Measurements from ENCODE around the gene DESI1. TPM values are rescaled to one million over a fixed set of nuclear protein-coding genes. Genes with fewer than 3 reads are reported as not detected.

The DESI1 gene
- total and polyA plus RNA-seq, 2 of the 13 experiments (the other 11 are each of a cell fraction or from before 2014, with no cell fraction given) = 21.6 to 29.2 TPM

GRCh38 chr22:41620589-41621098, at the start of gene DESI1 (continued):
- TF ChIP-seq HMGXB3 (CRISPR knock-in tag; IDR thresholded peaks at IDR 0.05; ENCODE audit: borderline replicate concordance) (no peak), PATZ1 (CRISPR knock-in tag; IDR thresholded peaks at IDR 0.05) (peak; percentile 94), TARDBP (CRISPR knock-in tag; IDR thresholded peaks at IDR 0.05) (no peak), MYC (CRISPR knock-in tag; IDR thresholded peaks at IDR 0.05; ENCODE audit: borderline replicate concordance) (peak; percentile 9; the same call in 1 of the 2 replicates), PRDM4 (CRISPR knock-in tag; IDR thresholded peaks at IDR 0.05; ENCODE audit: borderline replicate concordance) (no peak), HNRNPL (IDR thresholded peaks at IDR 0.05; ENCODE audit: low read depth, low read length) (no peak), TRIM22 (IDR thresholded peaks at IDR 0.05) (no peak), ZNF101 (CRISPR knock-in tag; IDR thresholded peaks at IDR 0.05; ENCODE audit: borderline replicate concordance, low read depth) (no peak), JUNB (CRISPR knock-in tag; IDR thresholded peaks at IDR 0.05; ENCODE audit: borderline replicate concordance) (no peak), ZNF274 (CRISPR knock-in tag; IDR thresholded peaks at IDR 0.05) (peak; percentile 51; the same call in 1 of the 2 replicates), ZNF660 (CRISPR knock-in tag; IDR thresholded peaks at IDR 0.05; ENCODE audit: borderline replicate concordance, low read depth) (no peak), HDAC2 (CRISPR knock-in tag; IDR thresholded peaks at IDR 0.05) (0 out of 2 replicates have a peak, but pooled peaks have one; percentile 52), HOXD1 (CRISPR knock-in tag; IDR thresholded peaks at IDR 0.05) (0 out of 2 replicates have a peak, but pooled peaks have one; percentile 40), CCDC6 (CRISPR knock-in tag; IDR thresholded peaks at IDR 0.05) (no peak), DR1 (CRISPR knock-in tag; IDR thresholded peaks at IDR 0.05) (no peak; the same call in none of the 2 replicates), ZIK1 (CRISPR knock-in tag; IDR thresholded peaks at IDR 0.05; ENCODE audit: borderline replicate concordance, low read depth) (no peak), ZNF775 (CRISPR knock-in tag; IDR thresholded peaks at IDR 0.05; ENCODE audit: borderline replicate concordance) (no peak), GLMP (CRISPR knock-in tag; IDR thresholded peaks at IDR 0.05; ENCODE audit: borderline replicate concordance) (no peak)

All from HepG2 (cell line).